ENCODE results near the gene PRR15. TPM values are rescaled to one million over a fixed set of nuclear protein-coding genes. Genes with fewer than 3 reads are reported as not detected.

PRR15 gene
- total RNA-seq, 3 donors from 2014 or later (not counting 1 experiment from before 2014, with no cell fraction given): not detected

DNA sequence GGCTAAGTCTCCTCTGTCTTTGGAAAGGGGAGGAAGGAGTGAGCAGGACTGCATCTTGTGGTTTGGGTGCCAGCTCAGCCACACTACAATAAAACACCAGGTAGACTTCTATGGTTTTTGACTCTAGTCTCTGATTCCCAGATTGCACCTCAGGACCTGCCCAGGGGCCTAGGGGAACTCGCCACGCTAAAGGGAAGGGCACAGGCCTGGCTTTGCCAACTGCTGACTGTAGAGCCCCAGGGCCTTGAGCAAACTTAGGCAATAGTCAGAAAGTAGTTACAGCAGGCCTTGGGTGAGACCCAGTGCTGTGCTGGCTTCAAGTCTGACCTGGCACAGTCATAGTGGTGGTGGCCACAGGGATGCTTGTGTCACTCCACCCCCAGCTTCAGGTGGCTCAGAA is 24.2 kb upstream of the PRR15 start:
- intact Hi-C loops (cut with micrococcal nuclease): no loop called here
- Histone ChIP-seq H3K4me1 (ENCODE audit: control insufficient read depth, insufficient read depth, low read length) (no peaks in the 10 kb centered on the region), H3K27ac (ENCODE audit: low read length) (no peak overlapping the region), H3K9me3 (ENCODE audit: control insufficient read depth, insufficient read depth, low read length) (no peaks in the 10 kb centered on the region), H3K4me3 (ENCODE audit: low read length) (no peak overlapping the region), H3K27me3 (ENCODE audit: control insufficient read depth, insufficient read depth, low read length) (peaks cover 2% of the 10 kb centered on the region), H3K36me3 (ENCODE audit: control insufficient read depth, insufficient read depth, low read length) (no peaks in the 10 kb centered on the region)
- Mint-ChIP-seq H3K9me3 (no peaks in the 10 kb centered on the region), H3K27ac (no peak overlapping the region), H3K4me3 (no peak overlapping the region), H3K36me3 (peaks cover 15% of the 10 kb centered on the region), H3K4me1 (no peaks in the 10 kb centered on the region), H3K27me3 (ENCODE audit: low read depth in 2 of 2) (peaks cover 20 to 36% of the 10 kb centered on the region in 2 donors)
- no peak for ATAC-seq
- 91% methylated on average over 2 of the region's 2 CpGs for WGBS (ENCODE audit: insufficient coverage)
- DNase-seq: no peak
- TF ChIP-seq, protein P1, sequence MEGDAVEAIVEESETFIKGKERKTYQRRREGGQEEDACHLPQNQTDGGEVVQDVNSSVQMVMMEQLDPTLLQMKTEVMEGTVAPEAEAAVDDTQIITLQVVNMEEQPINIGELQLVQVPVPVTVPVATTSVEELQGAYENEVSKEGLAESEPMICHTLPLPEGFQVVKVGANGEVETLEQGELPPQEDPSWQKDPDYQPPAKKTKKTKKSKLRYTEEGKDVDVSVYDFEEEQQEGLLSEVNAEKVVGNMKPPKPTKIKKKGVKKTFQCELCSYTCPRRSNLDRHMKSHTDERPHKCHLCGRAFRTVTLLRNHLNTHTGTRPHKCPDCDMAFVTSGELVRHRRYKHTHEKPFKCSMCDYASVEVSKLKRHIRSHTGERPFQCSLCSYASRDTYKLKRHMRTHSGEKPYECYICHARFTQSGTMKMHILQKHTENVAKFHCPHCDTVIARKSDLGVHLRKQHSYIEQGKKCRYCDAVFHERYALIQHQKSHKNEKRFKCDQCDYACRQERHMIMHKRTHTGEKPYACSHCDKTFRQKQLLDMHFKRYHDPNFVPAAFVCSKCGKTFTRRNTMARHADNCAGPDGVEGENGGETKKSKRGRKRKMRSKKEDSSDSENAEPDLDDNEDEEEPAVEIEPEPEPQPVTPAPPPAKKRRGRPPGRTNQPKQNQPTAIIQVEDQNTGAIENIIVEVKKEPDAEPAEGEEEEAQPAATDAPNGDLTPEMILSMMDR (IDR thresholded peaks at IDR 0.05): no peak

DNA sequence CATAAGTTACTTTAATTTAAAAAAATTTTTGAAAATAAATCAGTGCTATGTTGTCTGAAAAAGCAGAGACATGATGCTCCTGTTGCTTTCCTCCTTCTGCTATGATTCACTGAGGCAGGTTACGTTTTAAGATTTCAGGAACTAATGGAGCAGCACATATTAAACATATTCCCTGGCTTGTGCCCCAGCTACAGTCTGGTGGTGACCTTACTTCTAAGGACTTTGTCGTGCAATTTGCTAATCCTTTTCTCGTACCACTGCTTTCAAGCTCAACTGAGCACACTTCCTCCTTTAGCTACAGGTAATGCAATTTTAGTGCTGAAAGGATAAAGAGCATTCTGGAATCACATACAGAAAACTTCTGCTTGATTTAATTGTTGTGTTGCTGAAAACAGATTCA is 16.2 kb upstream of the PRR15 start:
- no peaks in the 10 kb centered on the region for H3K36me3 ChIP-seq (ENCODE audit: control insufficient read depth, insufficient read depth, low read length)
- H3K4me1 ChIP-seq (ENCODE audit: control insufficient read depth, insufficient read depth, low read length): no peaks in the 10 kb centered on the region
- Mint-ChIP-seq H3K36me3 (peaks cover 8% of the 10 kb centered on the region), H3K27ac (no peak overlapping the region), H3K4me3 (no peak overlapping the region), H3K4me1 (no peaks in the 10 kb centered on the region), H3K27me3 (ENCODE audit: low read depth in 2 of 2) (peaks cover 25 to 59% of the 10 kb centered on the region in 2 donors), H3K9me3 (no peaks in the 10 kb centered on the region)
- TF ChIP-seq, protein P1 (IDR thresholded peaks at IDR 0.05): no peak
- H3K27me3 ChIP-seq (ENCODE audit: control insufficient read depth, insufficient read depth, low read length): no peaks in the 10 kb centered on the region
- intact Hi-C loops (cut with micrococcal nuclease): no loop called here
- no peak overlapping the region for H3K4me3 ChIP-seq (ENCODE audit: low read length)
- WGBS (ENCODE audit: insufficient coverage): 71% methylated on average over 3 of the region's 3 CpGs
- no peak for DNase-seq
- no peak overlapping the region for H3K27ac ChIP-seq (ENCODE audit: low read length)
- H3K9me3 ChIP-seq (ENCODE audit: control insufficient read depth, insufficient read depth, low read length): no peaks in the 10 kb centered on the region
- ATAC-seq: no peak

DNA sequence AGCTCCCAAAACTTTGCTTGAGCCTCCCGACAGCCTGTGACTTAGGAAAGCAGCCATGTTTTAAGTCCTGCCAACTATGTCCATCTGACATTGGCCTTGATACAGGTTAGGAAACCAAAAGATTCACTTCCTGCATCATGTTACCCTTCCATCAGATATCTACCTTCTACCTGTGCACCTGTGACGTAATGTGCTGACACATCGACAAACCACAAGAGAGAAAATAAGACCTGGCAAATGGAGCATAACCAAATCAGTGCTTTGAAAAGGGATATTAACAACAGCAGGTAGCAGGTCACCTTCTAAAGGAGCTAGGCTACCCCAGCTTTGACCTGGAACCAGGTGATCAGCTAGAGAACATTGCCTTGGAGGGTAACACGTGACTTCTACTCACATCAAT is 14.8 kb upstream of the PRR15 start:
- Histone ChIP-seq H3K9me3 (ENCODE audit: control insufficient read depth, insufficient read depth, low read length) (no peaks in the 10 kb centered on the region), H3K27ac (ENCODE audit: low read length) (no peak overlapping the region), H3K36me3 (ENCODE audit: control insufficient read depth, insufficient read depth, low read length) (no peaks in the 10 kb centered on the region), H3K4me1 (ENCODE audit: control insufficient read depth, insufficient read depth, low read length) (no peaks in the 10 kb centered on the region), H3K27me3 (ENCODE audit: control insufficient read depth, insufficient read depth, low read length) (no peaks in the 10 kb centered on the region), H3K4me3 (ENCODE audit: low read length) (no peak overlapping the region)
- no peaks in the 10 kb centered on the region for H3K36me3 Mint-ChIP-seq
- H3K9me3 Mint-ChIP-seq: no peaks in the 10 kb centered on the region
- no peak for ATAC-seq
- no peak overlapping the region for H3K4me3 Mint-ChIP-seq
- H3K27me3 Mint-ChIP-seq (ENCODE audit: low read depth in 2 of 2): peaks cover 25 to 50% of the 10 kb centered on the region in 2 donors
- TF ChIP-seq, protein P1 (IDR thresholded peaks at IDR 0.05): no peak
- DNase-seq: no peak
- no peak overlapping the region for H3K27ac Mint-ChIP-seq
- H3K4me1 Mint-ChIP-seq: no peaks in the 10 kb centered on the region
- WGBS (ENCODE audit: insufficient coverage): 88% methylated on average over 3 of the region's 4 CpGs
- intact Hi-C loops (cut with micrococcal nuclease): no loop called here

DNA sequence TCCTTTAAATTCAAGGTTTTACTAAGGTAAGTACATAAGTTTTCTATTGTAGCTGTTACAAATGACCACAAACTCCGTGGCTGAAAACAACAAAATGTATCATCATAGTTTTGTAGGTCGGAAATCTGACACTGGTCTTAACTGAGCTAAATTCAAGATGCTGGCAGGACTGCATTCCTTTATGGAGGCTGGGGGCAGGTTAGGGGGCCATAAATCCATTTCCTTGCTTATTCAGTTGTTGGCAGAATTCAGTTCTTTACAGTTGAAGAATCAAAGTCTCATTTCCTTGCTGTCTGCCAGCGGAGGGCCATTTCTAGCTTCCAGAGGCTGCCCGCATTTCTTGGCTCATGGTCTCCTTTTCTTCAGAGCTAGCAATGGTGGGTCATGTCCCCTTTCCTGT is 11.2 kb upstream of the PRR15 start:
- no peak for ATAC-seq
- no peaks in the 10 kb centered on the region for H3K27me3 ChIP-seq (ENCODE audit: control insufficient read depth, insufficient read depth, low read length)
- Mint-ChIP-seq H3K4me3 (no peak overlapping the region), H3K9me3 (no peaks in the 10 kb centered on the region), H3K4me1 (no peaks in the 10 kb centered on the region), H3K36me3 (no peaks in the 10 kb centered on the region), H3K27me3 (ENCODE audit: low read depth in 2 of 2) (peaks cover 17 to 39% of the 10 kb centered on the region in 2 donors), H3K27ac (no peak overlapping the region)
- no peaks in the 10 kb centered on the region for H3K9me3 ChIP-seq (ENCODE audit: control insufficient read depth, insufficient read depth, low read length)
- no peak overlapping the region for H3K4me3 ChIP-seq (ENCODE audit: low read length)
- intact Hi-C loops (cut with micrococcal nuclease): no loop called here
- H3K4me1 ChIP-seq (ENCODE audit: control insufficient read depth, insufficient read depth, low read length): no peaks in the 10 kb centered on the region
- no peak for DNase-seq
- 88% methylated on average over 4 of the region's 4 CpGs for WGBS (ENCODE audit: insufficient coverage)
- TF ChIP-seq, protein P1 (IDR thresholded peaks at IDR 0.05): no peak
- H3K27ac ChIP-seq (ENCODE audit: low read length): no peak overlapping the region
- no peaks in the 10 kb centered on the region for H3K36me3 ChIP-seq (ENCODE audit: control insufficient read depth, insufficient read depth, low read length)
